Measurements from ENCODE around the gene DESI1. TPM values are rescaled to one million over a fixed set of nuclear protein-coding genes. Genes with fewer than 3 reads are reported as not detected.

The DESI1 gene
- total RNA-seq, 1 experiment from 2014 or later: 40.8 TPM

- no peak for TF ChIP-seq YY1 (IDR thresholded peaks at IDR 0.05; ENCODE audit: extremely low read depth, insufficient replicate concordance, low read depth, low read length)
- no peak for TF ChIP-seq MAX (IDR thresholded peaks at IDR 0.05)
- no peak for TF ChIP-seq RAD21 (IDR thresholded peaks at IDR 0.05; ENCODE audit: low read depth)
- TF ChIP-seq ATF3 (IDR thresholded peaks at IDR 0.05): no peak
- no peak for TF ChIP-seq CEBPB (IDR thresholded peaks at IDR 0.05; ENCODE audit: low read depth)
- no peak for TF ChIP-seq REST (IDR thresholded peaks at IDR 0.05; ENCODE audit: low read depth)
- TF ChIP-seq EGR1 (IDR thresholded peaks at IDR 0.05; ENCODE audit: low read depth): no peak
- TF ChIP-seq POLR2A (IDR thresholded peaks at IDR 0.05; ENCODE audit: borderline replicate concordance, extremely low read depth, insufficient read depth, insufficient read length): no peak
- no peak for TF ChIP-seq JUND (IDR thresholded peaks at IDR 0.05)
- no peak for TF ChIP-seq EZH2 (IDR thresholded peaks at IDR 0.05)
- no peak for TF ChIP-seq SP1 (IDR thresholded peaks at IDR 0.05; ENCODE audit: low read depth)
- no peak for TF ChIP-seq POLR2AphosphoS5 (IDR thresholded peaks at IDR 0.05; ENCODE audit: low read depth, low read length)
- TF ChIP-seq CTCF (IDR thresholded peaks at IDR 0.05 in 2 of 3, conservative IDR thresholded peaks at IDR 0.05 in 1 of 3; ENCODE audit: borderline replicate concordance in 1 of 3, insufficient read depth in 1 of 3, low read depth in 2 of 3, low read length in 2 of 3): no peak
- TF ChIP-seq SIN3A (IDR thresholded peaks at IDR 0.05; ENCODE audit: low read depth): no peak
- TF ChIP-seq FOSL1 (IDR thresholded peaks at IDR 0.05; ENCODE audit: low read depth): no peak
- no peaks in the 10 kb centered on the region for H3K9me3 ChIP-seq (ENCODE audit: control insufficient read depth in 1 of 2, insufficient read depth in 1 of 2, low read depth in 1 of 2, low read length in 2 of 2)
These were observed 53.4 kb downstream of the DESI1 start for GRCh38 chr22:41567512-41567768.

More at GRCh38 chr22:41567512-41567768, 53.4 kb downstream of the DESI1 start:
- POLR2A ChIA-PET: no interaction called here
- Histone ChIP-seq H4K20me1 (ENCODE audit: insufficient read depth) (no peaks in the 10 kb centered on the region), H3K4me2 (ENCODE audit: low read length) (no peak overlapping the region), H3K9me2 (ENCODE audit: insufficient read depth) (no peaks in the 10 kb centered on the region), H3K79me2 (ENCODE audit: insufficient read depth, low read length) (no peaks in the 10 kb centered on the region), H3K4me1 (ENCODE audit: control insufficient read depth in 1 of 2, insufficient read depth in 2 of 2, low read length in 2 of 2) (peaks cover 27 to 40% of the 10 kb centered on the region in 2 experiments), H3K27me3 (ENCODE audit: insufficient read depth, low read length) (no peaks in the 10 kb centered on the region), H3K4me3 (replicated peaks in 1 of 2; ENCODE audit: low read depth in 1 of 2, low read length in 2 of 2) (no peak overlapping the region), H2AFZ (ENCODE audit: low read depth, low read length, poor library complexity, severe bottlenecking) (no peak overlapping the region), H3K36me3 (ENCODE audit: control insufficient read depth in 1 of 2, insufficient read depth in 2 of 2, low read length in 2 of 2) (no peaks in the 10 kb centered on the region), H3K9ac (ENCODE audit: low read length) (no peak overlapping the region), H3K27ac (ENCODE audit: low read depth, low read length) (no peak overlapping the region)
- CTCF ChIA-PET: no interaction called here
- intact Hi-C loops (cut with micrococcal nuclease): no loop called here
- DNase-seq (ENCODE audit: low read depth, low spot score): no peak
- RAD21 ChIA-PET (ENCODE audit: low non-redundant PET in 1 of 2, low total read pairs in 2 of 2, uncharacterized antibody in 2 of 2, unreplicated experiment in 2 of 2): no interaction called here
- no TSS peak for BruUV-seq (replicated peaks)
- no peak for ATAC-seq

Data from HCT116 (cell line).